Mucosa of descending colon (tissue), 3 donors: ENCODE measurements around the gene MX2. TPM values are rescaled to one million over a fixed set of nuclear protein-coding genes. Genes with fewer than 3 reads are reported as not detected.

Experiments used
- ATAC-seq: fragments of 200-7000 bp; cut with Tn5 transposase; one replicate; pipeline ENCODE4 v1.9.1; 2020; ENCODE audit warnings: mild to moderate bottlenecking, moderate library complexity
- DNase-seq, 3 donors: peaks; one replicate each; pipeline ENCODE4 v3.0.0-alpha.2; 2020
- H3K36me3 ChIP-seq: fragments of 200-600 bp; one replicate; pipeline ENCODE4 v1.8.0; 2021; ENCODE audit warnings: low read depth, mild to moderate bottlenecking
- H3K4me1 ChIP-seq: fragments of 200-600 bp; one replicate; pipeline ENCODE4 v1.8.0; 2021; ENCODE audit warnings: low read depth, mild to moderate bottlenecking
- H3K4me3 ChIP-seq: fragments of 200-600 bp; one replicate; pipeline ENCODE4 v1.8.0; 2021; ENCODE audit warnings: mild to moderate bottlenecking
- H3K9me3 ChIP-seq: fragments of 200-600 bp; one replicate; pipeline ENCODE4 v1.8.0; 2021; ENCODE audit warnings: mild to moderate bottlenecking
- intact Hi-C, 2 donors: fragments of 100-400 bp; cut with DNase I in 1 of 2; cut with micrococcal nuclease in 1 of 2; formaldehyde crosslinking; loops; one replicate each; pipeline versions ENCODE4 v1.11.0 to v1.11.1; 2022; cut with DNase I, micrococcal nuclease
- total RNA-seq, 3 donors: library from RNA; stranded (reverse); fragmentation: NEBNext Ultra II Directional in 2 of 3; extraction: Animal tissue kit (Norgen Biotek cat#: 25700) in 2 of 3; gene quantifications; one replicate each; pipeline versions ENCODE4 v1.2.1 to v1.2.4, GENCODE V29; 2021 to 2023
- TF ChIP-seq, protein P1 (sequence below): fragments of 200-600 bp; IDR thresholded peaks from one replicate; pipeline ENCODE4 v1.8.0; 2022; ENCODE audit warnings: antibody characterized with exemption, mild to moderate bottlenecking
- donor health status: DM: no; HTN: no; CAD: no; lungs with moderate emphysema.
- donor health status: DM: no; HTN: no; CAD: no.
- donor health status: DM: no; HTN: yes; CAD: no.

Gene MX2
- total RNA-seq, 3 donors from 2014 or later, result 2.5 to 9.2 (median 6.3) TPM

DNA sequence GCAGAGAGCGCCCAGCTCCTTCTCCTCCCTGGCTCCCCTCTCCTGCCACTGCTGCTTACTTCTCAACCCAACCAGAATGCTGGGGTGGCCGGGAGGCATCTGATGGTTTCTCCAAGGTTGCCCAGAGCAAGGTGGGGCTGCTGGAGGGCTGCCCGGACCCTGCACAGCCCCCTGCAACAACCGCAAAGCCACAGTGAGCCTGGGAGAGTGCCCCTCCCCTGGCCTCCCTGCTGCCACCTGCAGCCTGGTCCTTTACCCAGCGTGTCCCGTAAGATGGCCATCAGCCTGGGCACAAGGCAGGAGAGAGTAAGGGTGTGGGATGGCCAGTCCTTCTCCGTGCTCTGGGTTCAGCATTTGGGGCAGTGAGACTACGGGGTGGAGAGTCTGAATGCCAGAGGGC, 17.0 kb downstream of the MX2 start:
- peak in 1 of 3 donors; percentile 30 for DNase-seq
- no peaks in the 10 kb centered on the region for H3K36me3 ChIP-seq
- peak; percentile 42 for ATAC-seq
- intact Hi-C loops, result no loop called here
- H3K9me3 ChIP-seq, result no peaks in the 10 kb centered on the region
- TF ChIP-seq, protein P1, sequence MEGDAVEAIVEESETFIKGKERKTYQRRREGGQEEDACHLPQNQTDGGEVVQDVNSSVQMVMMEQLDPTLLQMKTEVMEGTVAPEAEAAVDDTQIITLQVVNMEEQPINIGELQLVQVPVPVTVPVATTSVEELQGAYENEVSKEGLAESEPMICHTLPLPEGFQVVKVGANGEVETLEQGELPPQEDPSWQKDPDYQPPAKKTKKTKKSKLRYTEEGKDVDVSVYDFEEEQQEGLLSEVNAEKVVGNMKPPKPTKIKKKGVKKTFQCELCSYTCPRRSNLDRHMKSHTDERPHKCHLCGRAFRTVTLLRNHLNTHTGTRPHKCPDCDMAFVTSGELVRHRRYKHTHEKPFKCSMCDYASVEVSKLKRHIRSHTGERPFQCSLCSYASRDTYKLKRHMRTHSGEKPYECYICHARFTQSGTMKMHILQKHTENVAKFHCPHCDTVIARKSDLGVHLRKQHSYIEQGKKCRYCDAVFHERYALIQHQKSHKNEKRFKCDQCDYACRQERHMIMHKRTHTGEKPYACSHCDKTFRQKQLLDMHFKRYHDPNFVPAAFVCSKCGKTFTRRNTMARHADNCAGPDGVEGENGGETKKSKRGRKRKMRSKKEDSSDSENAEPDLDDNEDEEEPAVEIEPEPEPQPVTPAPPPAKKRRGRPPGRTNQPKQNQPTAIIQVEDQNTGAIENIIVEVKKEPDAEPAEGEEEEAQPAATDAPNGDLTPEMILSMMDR, result no peak
- H3K4me3 ChIP-seq, result no peak overlapping the region
- H3K4me1 ChIP-seq, result no peaks in the 10 kb centered on the region

DNA sequence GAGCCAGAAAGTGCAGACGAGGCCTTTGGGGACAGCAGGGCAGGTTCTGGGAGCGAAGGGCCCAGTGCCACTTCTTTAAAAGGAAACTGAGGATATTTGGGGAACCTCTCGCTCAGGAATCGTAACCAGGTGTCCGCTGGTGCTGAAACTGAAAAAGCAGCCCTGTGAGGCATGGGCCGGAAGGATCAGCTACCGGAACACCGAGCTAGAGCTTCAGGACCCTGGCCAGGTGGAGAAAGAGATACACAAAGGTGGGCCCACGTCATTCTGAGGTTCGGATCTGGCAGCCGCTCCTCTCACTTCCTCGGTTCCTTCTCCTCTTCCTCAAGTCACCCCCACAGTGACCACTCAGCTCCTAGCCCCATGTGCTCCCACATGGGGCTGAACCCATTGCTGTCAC, 18.1 kb downstream of the MX2 start:
- H3K4me1 ChIP-seq, result no peaks in the 10 kb centered on the region
- H3K36me3 ChIP-seq, result no peaks in the 10 kb centered on the region
- H3K9me3 ChIP-seq, result no peaks in the 10 kb centered on the region
- no peak overlapping the region for H3K4me3 ChIP-seq
- ATAC-seq (no peak), DNase-seq (no peak)
- intact Hi-C loops, result no loop called here
- TF ChIP-seq, protein P1, result no peak

DNA sequence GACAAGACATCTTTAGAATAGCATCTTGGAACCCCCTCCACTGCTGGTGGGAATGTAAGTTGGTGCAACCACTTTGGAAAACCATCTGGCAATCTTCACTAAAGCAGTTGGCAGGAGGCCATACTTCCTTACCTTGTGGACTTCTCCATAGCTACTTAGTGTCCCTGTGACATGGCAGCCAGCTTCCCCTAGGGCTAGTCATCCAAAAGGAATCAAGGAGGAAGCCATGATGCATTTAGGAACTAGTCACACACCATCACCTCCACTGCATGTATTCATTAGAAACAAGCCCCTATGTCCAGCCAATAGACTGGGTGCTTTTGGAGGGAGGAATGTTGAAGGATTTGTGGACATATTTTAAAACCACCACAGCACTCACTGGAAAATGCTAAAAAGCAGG, 19.9 kb downstream of the MX2 start:
- Histone ChIP-seq H3K4me1 (no peaks in the 10 kb centered on the region), H3K9me3 (no peaks in the 10 kb centered on the region), H3K4me3 (no peak overlapping the region), H3K36me3 (no peaks in the 10 kb centered on the region)
- no peak for ATAC-seq
- TF ChIP-seq, protein P1, result no peak
- intact Hi-C loops, result no loop called here
- DNase-seq, result no peak

DNA sequence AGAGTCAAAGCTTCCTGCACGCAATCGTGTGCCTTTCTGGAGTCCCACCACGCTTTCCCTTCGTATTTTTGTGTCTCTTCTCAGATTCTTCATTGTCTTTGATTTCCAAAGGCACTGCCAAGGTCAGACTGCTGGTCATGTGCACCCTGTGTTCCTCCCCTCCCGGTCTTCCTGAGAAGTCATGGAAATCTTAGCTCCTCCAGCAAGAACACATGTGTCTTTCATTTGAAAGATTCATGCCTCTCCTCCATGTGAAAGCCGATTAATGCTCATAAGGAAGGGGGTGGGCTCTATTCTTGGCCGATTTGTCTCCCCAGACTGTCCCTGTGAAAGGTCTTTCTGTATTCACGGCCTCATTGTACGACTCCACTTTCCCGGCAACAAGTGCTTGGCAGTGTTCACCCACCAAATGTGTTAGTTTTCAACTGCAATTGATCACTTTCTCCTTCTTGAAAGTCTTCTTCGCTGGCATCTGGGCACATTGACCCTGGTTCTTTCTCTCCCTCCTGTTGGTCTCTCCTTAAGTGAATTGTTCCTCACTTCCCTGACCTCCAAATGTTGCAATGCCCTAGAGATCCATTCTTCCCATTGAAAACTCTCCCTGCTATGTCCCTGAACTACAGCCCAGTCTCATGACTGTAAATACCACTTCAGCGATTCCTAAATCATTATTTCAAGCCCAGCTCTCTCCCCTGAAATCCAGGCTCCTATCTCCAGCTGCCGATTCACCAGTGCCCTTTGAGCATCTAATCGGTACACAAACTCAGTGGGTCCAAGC, 25.4 kb downstream of the MX2 start:
- Histone ChIP-seq H3K4me3 (no peak overlapping the region), H3K4me1 (no peaks in the 10 kb centered on the region), H3K36me3 (no peaks in the 10 kb centered on the region), H3K9me3 (no peaks in the 10 kb centered on the region)
- TF ChIP-seq, protein P1, result no peak
- ATAC-seq, result no peak
- intact Hi-C loops, result no loop called here
- DNase-seq, result no peak

DNA sequence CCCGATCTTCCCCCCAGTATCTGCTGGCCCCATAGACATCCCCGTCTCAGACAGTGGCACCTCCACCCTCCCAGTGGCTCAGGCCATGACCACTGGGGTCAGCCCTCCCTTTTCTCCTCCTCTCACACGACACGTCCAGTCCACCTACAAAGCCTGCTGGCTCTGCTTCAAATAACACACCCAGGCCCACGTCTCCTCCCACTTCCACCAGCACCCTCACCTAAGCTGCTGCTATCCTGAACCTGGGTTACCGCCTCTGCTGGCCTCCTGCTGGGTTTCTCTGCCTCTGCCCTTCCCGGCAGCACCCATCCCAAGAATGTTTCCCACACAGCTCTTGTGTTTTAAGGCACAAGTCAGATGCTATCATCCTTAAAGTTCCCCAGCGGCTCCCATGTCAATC, 26.0 kb downstream of the MX2 start:
- intact Hi-C loops, result no loop called here
- Histone ChIP-seq H3K36me3 (no peaks in the 10 kb centered on the region), H3K4me3 (no peak overlapping the region), H3K4me1 (no peaks in the 10 kb centered on the region), H3K9me3 (no peaks in the 10 kb centered on the region)
- ATAC-seq, result no peak
- TF ChIP-seq, protein P1, result no peak
- no peak for DNase-seq
